GM23338 (cell line): ENCODE data around the gene ATP5PB.

Experiments
- CREB1 ChIP-seq: fragments of 250-450 bp; sonication (Bioruptor Pico); IDR thresholded peaks from 2 replicates; pipeline ENCODE4 v1.5.0; 2020; ENCODE audit warnings: low read depth, mild to moderate bottlenecking, moderate library complexity
- EZH2 ChIP-seq: fragments of 200-600 bp; sonication (generic); IDR thresholded peaks from one replicate; pipeline ENCODE4 v1.8.0; 2017; ENCODE audit warnings: antibody characterized with exemption, mild to moderate bottlenecking, low read depth; ENCODE audit not compliant: unreplicated experiment
- EZH2phosphoT487 ChIP-seq: fragments of 200-600 bp; sonication (generic); IDR thresholded peaks from one replicate; pipeline ENCODE4 v1.8.1; 2018; ENCODE audit warnings: antibody characterized with exemption; ENCODE audit not compliant: unreplicated experiment
- NANOG ChIP-seq: IDR thresholded peaks from 2 replicates; pipeline ENCODE4 v1.6.1; 2016; ENCODE audit warnings: antibody characterized with exemption, borderline replicate concordance
- POLR2AphosphoS5 ChIP-seq: IDR thresholded peaks from 2 replicates; pipeline ENCODE4 v1.6.1; 2016; ENCODE audit warnings: antibody characterized with exemption, low read depth
- STAT1 ChIP-seq: IDR thresholded peaks from one replicate; pipeline ENCODE4 v1.6.1; 2016; ENCODE audit warnings: antibody characterized with exemption; ENCODE audit not compliant: unreplicated experiment
- ZNF331 ChIP-seq: fragments of 250-450 bp; sonication (Bioruptor Pico); IDR thresholded peaks from 2 replicates; pipeline ENCODE4 v1.5.0; 2020; ENCODE audit warnings: low read depth, mild to moderate bottlenecking, moderate library complexity
- TF ChIP-seq, protein P1 (sequence below), 2 experiments: fragments of 200-600 bp in 1 of 2; sonication (generic) in 1 of 2; conservative IDR thresholded peaks; 2 replicates each; pipeline versions ENCODE4 v1.5.1 to v1.6.1; 2016 to 2017; ENCODE audit warnings: antibody characterized with exemption in 2 of 2, low read depth in 2 of 2, mild to moderate bottlenecking in 2 of 2, moderate library complexity in 1 of 2
- TF ChIP-seq, protein P2 (sequence below): IDR thresholded peaks from one replicate; pipeline ENCODE4 v1.6.1; 2018; ENCODE audit warnings: antibody characterized with exemption; ENCODE audit not compliant: unreplicated experiment

DNA sequence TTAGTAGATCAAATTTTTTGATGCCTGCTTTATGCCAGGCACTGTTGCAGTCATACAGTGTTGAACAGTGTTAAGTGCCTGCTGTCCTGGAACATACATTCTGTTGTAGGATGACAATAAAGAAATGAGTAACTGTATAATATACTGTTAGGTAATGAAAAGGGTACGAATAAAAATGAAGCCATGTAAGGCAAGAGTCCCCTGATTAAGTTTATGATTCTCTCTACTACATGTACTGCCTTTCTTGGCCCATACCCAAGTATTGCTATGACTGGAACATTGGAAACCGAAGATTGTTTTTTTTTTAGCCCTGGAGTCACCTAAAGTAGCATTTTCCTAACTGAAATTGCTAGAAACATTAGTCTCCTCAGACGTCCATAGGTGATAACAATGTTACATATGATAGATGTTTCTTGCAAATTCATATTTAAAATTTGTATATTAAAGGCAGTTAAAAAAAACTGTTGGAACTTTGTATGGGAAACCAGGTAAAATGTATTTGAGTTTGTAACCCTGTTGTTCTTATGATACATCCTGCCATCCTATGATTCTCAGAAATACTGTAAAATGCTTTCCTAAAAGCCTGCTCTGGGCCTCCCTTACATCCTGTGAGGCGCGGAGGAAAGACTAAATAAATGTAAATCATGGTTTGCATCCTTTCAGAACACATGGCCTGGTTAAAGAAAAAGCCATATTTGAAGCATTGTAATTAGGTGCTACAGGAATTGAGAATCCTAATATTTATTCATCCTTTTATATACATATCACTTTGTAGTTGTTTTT lies 5.8 kb downstream of the ATP5PB start:
- TF ChIP-seq, protein P1, sequence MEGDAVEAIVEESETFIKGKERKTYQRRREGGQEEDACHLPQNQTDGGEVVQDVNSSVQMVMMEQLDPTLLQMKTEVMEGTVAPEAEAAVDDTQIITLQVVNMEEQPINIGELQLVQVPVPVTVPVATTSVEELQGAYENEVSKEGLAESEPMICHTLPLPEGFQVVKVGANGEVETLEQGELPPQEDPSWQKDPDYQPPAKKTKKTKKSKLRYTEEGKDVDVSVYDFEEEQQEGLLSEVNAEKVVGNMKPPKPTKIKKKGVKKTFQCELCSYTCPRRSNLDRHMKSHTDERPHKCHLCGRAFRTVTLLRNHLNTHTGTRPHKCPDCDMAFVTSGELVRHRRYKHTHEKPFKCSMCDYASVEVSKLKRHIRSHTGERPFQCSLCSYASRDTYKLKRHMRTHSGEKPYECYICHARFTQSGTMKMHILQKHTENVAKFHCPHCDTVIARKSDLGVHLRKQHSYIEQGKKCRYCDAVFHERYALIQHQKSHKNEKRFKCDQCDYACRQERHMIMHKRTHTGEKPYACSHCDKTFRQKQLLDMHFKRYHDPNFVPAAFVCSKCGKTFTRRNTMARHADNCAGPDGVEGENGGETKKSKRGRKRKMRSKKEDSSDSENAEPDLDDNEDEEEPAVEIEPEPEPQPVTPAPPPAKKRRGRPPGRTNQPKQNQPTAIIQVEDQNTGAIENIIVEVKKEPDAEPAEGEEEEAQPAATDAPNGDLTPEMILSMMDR (conservative IDR thresholded peaks at IDR 0.05; ENCODE audit: low read depth in 2 of 2), result no peak
- TF ChIP-seq, protein P2, sequence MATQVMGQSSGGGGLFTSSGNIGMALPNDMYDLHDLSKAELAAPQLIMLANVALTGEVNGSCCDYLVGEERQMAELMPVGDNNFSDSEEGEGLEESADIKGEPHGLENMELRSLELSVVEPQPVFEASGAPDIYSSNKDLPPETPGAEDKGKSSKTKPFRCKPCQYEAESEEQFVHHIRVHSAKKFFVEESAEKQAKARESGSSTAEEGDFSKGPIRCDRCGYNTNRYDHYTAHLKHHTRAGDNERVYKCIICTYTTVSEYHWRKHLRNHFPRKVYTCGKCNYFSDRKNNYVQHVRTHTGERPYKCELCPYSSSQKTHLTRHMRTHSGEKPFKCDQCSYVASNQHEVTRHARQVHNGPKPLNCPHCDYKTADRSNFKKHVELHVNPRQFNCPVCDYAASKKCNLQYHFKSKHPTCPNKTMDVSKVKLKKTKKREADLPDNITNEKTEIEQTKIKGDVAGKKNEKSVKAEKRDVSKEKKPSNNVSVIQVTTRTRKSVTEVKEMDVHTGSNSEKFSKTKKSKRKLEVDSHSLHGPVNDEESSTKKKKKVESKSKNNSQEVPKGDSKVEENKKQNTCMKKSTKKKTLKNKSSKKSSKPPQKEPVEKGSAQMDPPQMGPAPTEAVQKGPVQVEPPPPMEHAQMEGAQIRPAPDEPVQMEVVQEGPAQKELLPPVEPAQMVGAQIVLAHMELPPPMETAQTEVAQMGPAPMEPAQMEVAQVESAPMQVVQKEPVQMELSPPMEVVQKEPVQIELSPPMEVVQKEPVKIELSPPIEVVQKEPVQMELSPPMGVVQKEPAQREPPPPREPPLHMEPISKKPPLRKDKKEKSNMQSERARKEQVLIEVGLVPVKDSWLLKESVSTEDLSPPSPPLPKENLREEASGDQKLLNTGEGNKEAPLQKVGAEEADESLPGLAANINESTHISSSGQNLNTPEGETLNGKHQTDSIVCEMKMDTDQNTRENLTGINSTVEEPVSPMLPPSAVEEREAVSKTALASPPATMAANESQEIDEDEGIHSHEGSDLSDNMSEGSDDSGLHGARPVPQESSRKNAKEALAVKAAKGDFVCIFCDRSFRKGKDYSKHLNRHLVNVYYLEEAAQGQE, result no peak
- no peak for TF ChIP-seq CREB1 (CRISPR knock-in tag)
- TF ChIP-seq NANOG, result no peak
- no peak for TF ChIP-seq EZH2
- no peak for TF ChIP-seq EZH2phosphoT487
- TF ChIP-seq POLR2AphosphoS5, result no peak
- no peak for TF ChIP-seq STAT1
- no peak for TF ChIP-seq ZNF331 (CRISPR knock-in tag)
